GM08714 (cell line): ENCODE data around the gene DDRGK1.
"Not testable (repeated sequence)": the region's sequence is repeated elsewhere in the genome, so short reads cannot be mapped to it uniquely, and the experiment has no call there.

ENCODE experiments used
- H3K4me3 ChIP-seq: fragments of 200-500 bp; sonication (Bioruptor generic); 2 replicates; pipeline ENCODE4 v1.5.1; 2014; ENCODE audit warnings: mild to moderate bottlenecking, low read length, inconsistent platforms
- ZNF274 ChIP-seq: IDR thresholded peaks from 2 replicates; pipeline ENCODE4 v1.6.1; 2012; ENCODE audit warnings: mild to moderate bottlenecking, low read depth, low read length

DDRGK1 gene

GRCh38 chr20:3190681-3191111 is 13.8 kb downstream of the DDRGK1 start:
- no peak overlapping the region for H3K4me3 ChIP-seq
- TF ChIP-seq ZNF274 = no peak

GRCh38 chr20:3189561-3190131 is 14.8 kb downstream of the DDRGK1 start:
- H3K4me3 ChIP-seq = no peak overlapping the region
- TF ChIP-seq ZNF274 = no peak

- no peak overlapping the region for H3K4me3 ChIP-seq
- TF ChIP-seq ZNF274 = no peak
Measured at GRCh38 chr20:3188823-3189413, 15.6 kb downstream of the DDRGK1 start.

- not testable (repeated sequence) for H3K4me3 ChIP-seq
Measured at GRCh38 chr20:3187861-3188260, 16.6 kb downstream of the DDRGK1 start.

- TF ChIP-seq ZNF274 = no peak
- H3K4me3 ChIP-seq = no peak overlapping the region
Measured at GRCh38 chr20:3183896-3184612, 20.4 kb downstream of the DDRGK1 start.

GRCh38 chr20:3182429-3182828 is 22.1 kb downstream of the DDRGK1 start:
- H3K4me3 ChIP-seq = not testable (repeated sequence)

GRCh38 chr20:3181270-3181669 is 23.2 kb downstream of the DDRGK1 start:
- no peak for TF ChIP-seq ZNF274

GRCh38 chr20:3180319-3180718 is 24.2 kb downstream of the DDRGK1 start:
- H3K4me3 ChIP-seq = no peak overlapping the region
- no peak for TF ChIP-seq ZNF274

More at GRCh38 chr20:3181270-3181669, 23.2 kb downstream of the DDRGK1 start:
- no peak overlapping the region for H3K4me3 ChIP-seq

GRCh38 chr20:3177746-3178485 is 26.6 kb downstream of the DDRGK1 start:
- no peak overlapping the region for H3K4me3 ChIP-seq
- TF ChIP-seq ZNF274 = no peak

GRCh38 chr20:3175270-3175669 is 29.2 kb downstream of the DDRGK1 start:
- no peak for TF ChIP-seq ZNF274
- H3K4me3 ChIP-seq = no peak overlapping the region

GRCh38 chr20:3174442-3175261 is 29.8 kb downstream of the DDRGK1 start:
- TF ChIP-seq ZNF274 = no peak
- peak overlapping the region; percentile 79 for H3K4me3 ChIP-seq

- no peak for TF ChIP-seq ZNF274
- peak overlapping the region; percentile 79 for H3K4me3 ChIP-seq
Measured at GRCh38 chr20:3173610-3174441, 30.7 kb downstream of the DDRGK1 start.

GRCh38 chr20:3172933-3173609 is 31.4 kb downstream of the DDRGK1 start, which contains the start of gene LZTS3:
Gene LZTS3, minus strand, starts transcription at chr20:3173549. Its CDS starts 6,386 bp downstream, at chr20:3167163.
- peak within 1 kb of the TSS; percentile 79 for H3K4me3 ChIP-seq
- TF ChIP-seq ZNF274 = no peak
